GM21367 (cell line): ENCODE results near the gene ARSJ.
"Not testable (repeated sequence)": the region's sequence is repeated elsewhere in the genome, so short reads cannot be mapped to it uniquely, and the experiment has no call there.

Experiments used
- ATAC-seq: cut with Tn5 transposase; IDR thresholded peaks from one replicate; pipeline ENCODE4 v1.9.1; 2021; ENCODE audit not compliant: unreplicated experiment

Gene ARSJ

GRCh38 chr4:113959539-113959937, 19.9 kb downstream of the ARSJ start:
- ATAC-seq = no peak

- ATAC-seq = no peak
Observed at GRCh38 chr4:113958766-113959538, 20.5 kb downstream of the ARSJ start.

- no peak for ATAC-seq
Observed at GRCh38 chr4:113957956-113958355, 21.5 kb downstream of the ARSJ start.

GRCh38 chr4:113955948-113956347, 23.5 kb downstream of the ARSJ start:
- no peak for ATAC-seq

- no peak for ATAC-seq
Observed at GRCh38 chr4:113955411-113955810, 24.0 kb downstream of the ARSJ start.

- ATAC-seq = no peak
Observed at GRCh38 chr4:113953888-113954287, 25.6 kb downstream of the ARSJ start.

- peak; percentile 96 for ATAC-seq
Observed at GRCh38 chr4:113952452-113953029, 26.9 kb downstream of the ARSJ start.

- ATAC-seq = no peak
Observed at GRCh38 chr4:113951263-113951662, 28.2 kb downstream of the ARSJ start.

- ATAC-seq = no peak
Observed at GRCh38 chr4:113950207-113950606, 29.2 kb downstream of the ARSJ start.

GRCh38 chr4:113947484-113947883, 32.0 kb downstream of the ARSJ start:
- ATAC-seq = no peak

- ATAC-seq = no peak
Observed at GRCh38 chr4:113945906-113946305, 33.5 kb downstream of the ARSJ start.

GRCh38 chr4:113943863-113944262, 35.6 kb downstream of the ARSJ start:
- no peak for ATAC-seq

- no peak for ATAC-seq
Observed at GRCh38 chr4:113943085-113943484, 36.4 kb downstream of the ARSJ start.

- ATAC-seq = no peak
Observed at GRCh38 chr4:113941836-113942235, 37.6 kb downstream of the ARSJ start.

- ATAC-seq = not testable (repeated sequence)
Observed at GRCh38 chr4:113940103-113940502, 39.3 kb downstream of the ARSJ start.

GRCh38 chr4:113935190-113935589, 44.3 kb downstream of the ARSJ start:
- ATAC-seq = no peak

GRCh38 chr4:113924706-113925105, 54.7 kb downstream of the ARSJ start:
- ATAC-seq = not testable (repeated sequence)

- ATAC-seq = no peak
Observed at GRCh38 chr4:113921089-113921794, 58.2 kb downstream of the ARSJ start.

- no peak for ATAC-seq
Observed at GRCh38 chr4:113919611-113920010, 59.8 kb downstream of the ARSJ start.

GRCh38 chr4:113919145-113919544, 60.3 kb downstream of the ARSJ start:
- ATAC-seq = no peak

GRCh38 chr4:113908829-113909228, 70.6 kb downstream of the ARSJ start:
- no peak for ATAC-seq

- no peak for ATAC-seq
Observed at GRCh38 chr4:113907559-113907958, 71.9 kb downstream of the ARSJ start.
